DND-41 (cell line): Measurements from ENCODE around the gene COL20A1.

Experiments
- ATAC-seq: fragments of 200-7000 bp; cut with Tn5 transposase; 3 replicates; pipeline ENCODE4 v1.9.1; 2021; ENCODE audit warnings: low read depth; ENCODE audit not compliant: insufficient read depth
- DNase-seq: peaks from one replicate; pipeline ENCODE4 v3.0.0-alpha.2; 2020
- H2AFZ ChIP-seq: 2 replicates; pipeline ENCODE4 v1.6.0; 2012; ENCODE audit warnings: low read depth, low read length
- H3K27ac ChIP-seq: 2 replicates; pipeline ENCODE4 v1.5.1; 2012; ENCODE audit warnings: low read length, inconsistent platforms
- H3K27me3 ChIP-seq: fragments of 200-600 bp; sonication (generic); 2 replicates; pipeline ENCODE4 v1.6.0; 2012; ENCODE audit warnings: low read length, mild to moderate bottlenecking, inconsistent platforms; ENCODE audit not compliant: insufficient read depth, poor library complexity
- H3K36me3 ChIP-seq: 2 replicates; pipeline ENCODE4 v1.5.1; 2012; ENCODE audit warnings: low read length, inconsistent platforms; ENCODE audit not compliant: insufficient read depth
- H3K4me1 ChIP-seq: 2 replicates; pipeline ENCODE4 v1.5.1; 2012; ENCODE audit warnings: mild to moderate bottlenecking, low read length; ENCODE audit not compliant: insufficient read depth
- H3K4me2 ChIP-seq: 2 replicates; pipeline ENCODE4 v1.6.0; 2012; ENCODE audit warnings: mild to moderate bottlenecking, moderate library complexity, low read length, inconsistent platforms; ENCODE audit not compliant: insufficient read depth
- H3K4me3 ChIP-seq, 2 experiments: fragments of 200-600 bp in 1 of 2; shearing (Covaris generic) in 1 of 2; 2 replicates each; pipeline ENCODE4 v1.5.1; 2012 to 2016; ENCODE audit warnings: inconsistent platforms in 2 of 2, low read length in 2 of 2, mild to moderate bottlenecking in 2 of 2, low read depth in 1 of 2, moderate library complexity in 1 of 2
- H3K79me2 ChIP-seq: 2 replicates; pipeline ENCODE4 v1.6.0; 2012; ENCODE audit warnings: low read length, inconsistent platforms; ENCODE audit not compliant: insufficient read depth
- H3K9ac ChIP-seq: 2 replicates; pipeline ENCODE4 v1.6.0; 2012; ENCODE audit warnings: low read depth, mild to moderate bottlenecking, inconsistent platforms, low read length, moderate library complexity
- H3K9me3 ChIP-seq: 2 replicates; pipeline ENCODE4 v1.5.1; 2012; ENCODE audit warnings: low read length, moderate library complexity, mild to moderate bottlenecking, inconsistent platforms; ENCODE audit not compliant: insufficient read depth, severe bottlenecking
- H4K20me1 ChIP-seq: 2 replicates; pipeline ENCODE4 v1.6.0; 2012; ENCODE audit warnings: low read length; ENCODE audit not compliant: insufficient read depth
- EZH2 ChIP-seq: IDR thresholded peaks from 3 replicates; pipeline ENCODE4 v1.6.1; 2012; ENCODE audit warnings: borderline replicate concordance, low read depth, mild to moderate bottlenecking, moderate library complexity, low read length, inconsistent platforms; ENCODE audit not compliant: severe bottlenecking
- TF ChIP-seq, protein P1 (sequence below): IDR thresholded peaks from 2 replicates; pipeline ENCODE4 v1.5.1; 2012; ENCODE audit warnings: borderline replicate concordance, low read length, moderate library complexity, mild to moderate bottlenecking; ENCODE audit not compliant: poor library complexity, severe bottlenecking; ENCODE audit errors: extremely low read depth

The COL20A1 gene

DNA sequence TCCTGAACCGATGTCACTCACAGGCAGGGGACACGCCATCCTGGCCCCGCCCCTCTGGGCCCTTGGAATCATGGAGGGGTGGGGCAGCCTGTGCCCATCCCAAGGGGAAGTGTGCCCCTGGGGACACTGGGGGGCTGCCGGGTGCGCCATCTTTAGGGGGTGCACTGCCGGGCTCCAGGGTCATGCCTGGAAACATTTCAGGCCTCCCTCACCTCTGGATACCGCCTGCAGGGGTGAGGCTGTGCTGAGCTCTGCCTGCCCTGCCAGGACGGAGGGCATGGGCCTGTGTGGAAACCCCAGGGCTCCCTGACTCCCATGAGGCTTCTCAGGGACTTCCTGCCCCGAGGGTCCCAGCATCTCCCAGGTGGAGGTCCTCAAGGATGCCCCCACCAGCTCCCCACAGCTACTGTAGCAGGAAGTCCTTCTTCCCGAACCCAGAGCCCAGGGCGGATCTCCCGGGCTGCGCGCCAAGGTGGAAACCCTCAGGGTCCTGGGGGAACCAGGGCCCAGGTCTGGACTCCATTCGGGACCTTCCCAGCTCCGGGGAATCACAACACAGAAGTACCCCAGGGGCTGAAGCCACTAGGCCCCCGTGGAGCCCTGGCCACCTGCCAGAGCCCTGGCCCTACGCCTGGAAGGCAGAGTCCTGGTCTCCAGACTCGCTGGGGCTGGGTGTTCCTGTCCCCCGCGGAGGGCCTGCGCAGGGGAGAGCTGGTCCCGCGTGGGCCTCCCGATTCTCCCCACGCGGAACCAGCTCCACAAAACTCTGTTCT is 52.5 kb downstream of the COL20A1 start:
- Histone ChIP-seq H3K27me3 (no peaks in the 10 kb centered on the region), H3K79me2 (no peaks in the 10 kb centered on the region), H3K9me3 (no peaks in the 10 kb centered on the region), H3K36me3 (no peaks in the 10 kb centered on the region), H3K9ac (no peak overlapping the region), H3K4me1 (no peaks in the 10 kb centered on the region), H3K4me2 (no peak overlapping the region), H4K20me1 (peaks cover 8% of the 10 kb centered on the region; the same call in 1 of the 2 replicates), H3K27ac (no peak overlapping the region), H2AFZ (no peak overlapping the region), H3K4me3 (no peak overlapping the region)
- ATAC-seq (no peak), DNase-seq (no peak)
- no peak for TF ChIP-seq EZH2
- TF ChIP-seq, protein P1, sequence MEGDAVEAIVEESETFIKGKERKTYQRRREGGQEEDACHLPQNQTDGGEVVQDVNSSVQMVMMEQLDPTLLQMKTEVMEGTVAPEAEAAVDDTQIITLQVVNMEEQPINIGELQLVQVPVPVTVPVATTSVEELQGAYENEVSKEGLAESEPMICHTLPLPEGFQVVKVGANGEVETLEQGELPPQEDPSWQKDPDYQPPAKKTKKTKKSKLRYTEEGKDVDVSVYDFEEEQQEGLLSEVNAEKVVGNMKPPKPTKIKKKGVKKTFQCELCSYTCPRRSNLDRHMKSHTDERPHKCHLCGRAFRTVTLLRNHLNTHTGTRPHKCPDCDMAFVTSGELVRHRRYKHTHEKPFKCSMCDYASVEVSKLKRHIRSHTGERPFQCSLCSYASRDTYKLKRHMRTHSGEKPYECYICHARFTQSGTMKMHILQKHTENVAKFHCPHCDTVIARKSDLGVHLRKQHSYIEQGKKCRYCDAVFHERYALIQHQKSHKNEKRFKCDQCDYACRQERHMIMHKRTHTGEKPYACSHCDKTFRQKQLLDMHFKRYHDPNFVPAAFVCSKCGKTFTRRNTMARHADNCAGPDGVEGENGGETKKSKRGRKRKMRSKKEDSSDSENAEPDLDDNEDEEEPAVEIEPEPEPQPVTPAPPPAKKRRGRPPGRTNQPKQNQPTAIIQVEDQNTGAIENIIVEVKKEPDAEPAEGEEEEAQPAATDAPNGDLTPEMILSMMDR = no peak

DNA sequence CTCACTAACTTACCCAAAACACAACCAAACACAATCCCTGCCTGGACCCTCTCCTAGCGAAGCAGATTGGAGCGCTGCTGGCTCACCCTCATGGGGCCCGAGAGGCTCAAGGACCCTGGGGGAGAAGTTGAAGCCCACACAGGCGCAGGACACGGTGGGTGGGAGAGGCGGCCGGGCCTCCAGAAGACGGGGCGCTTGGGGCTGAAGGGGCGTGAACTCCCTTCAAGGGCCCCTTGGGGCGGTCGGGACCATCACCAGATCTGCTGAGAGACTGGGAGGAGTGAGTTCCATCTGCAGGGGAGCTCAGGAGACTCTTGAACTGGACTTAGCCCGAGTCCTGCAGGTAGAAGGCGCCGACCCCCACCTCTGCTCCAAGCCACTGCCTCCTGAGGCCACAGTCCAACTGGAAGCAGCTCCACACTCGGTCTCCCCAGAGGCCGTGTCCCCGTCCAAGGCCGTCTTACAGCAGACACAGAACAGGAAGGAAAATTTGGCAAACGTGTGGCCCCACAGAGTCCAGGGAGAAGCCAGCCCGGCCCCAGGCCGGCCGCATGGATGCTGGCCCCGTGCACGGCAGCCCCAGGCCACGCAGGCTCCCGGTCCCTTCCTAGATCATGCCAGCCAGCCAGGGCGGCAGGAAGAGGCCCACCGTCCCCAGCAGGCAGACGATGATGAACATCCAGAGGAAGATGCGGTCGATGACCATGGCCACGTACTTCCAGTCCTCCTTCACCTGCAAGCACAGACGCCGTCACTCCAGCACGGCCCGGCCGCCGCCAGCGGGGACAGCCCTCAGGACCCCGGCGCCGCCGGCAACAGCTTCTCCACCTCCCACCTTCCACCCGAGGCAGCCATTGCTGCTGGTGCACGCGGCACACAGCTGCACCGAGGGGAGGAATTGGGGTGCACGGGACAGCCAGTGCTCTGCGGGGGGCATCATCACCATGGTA is 53.4 kb downstream of the COL20A1 start:
- Histone ChIP-seq H3K4me1 (no peaks in the 10 kb centered on the region), H4K20me1 (peaks cover 8% of the 10 kb centered on the region; the same call in 1 of the 2 replicates), H3K9ac (no peak overlapping the region), H3K36me3 (no peaks in the 10 kb centered on the region), H3K9me3 (peaks cover 3% of the 10 kb centered on the region), H2AFZ (no peak overlapping the region), H3K27ac (no peak overlapping the region), H3K4me2 (no peak overlapping the region), H3K4me3 (no peak overlapping the region), H3K27me3 (no peaks in the 10 kb centered on the region), H3K79me2 (no peaks in the 10 kb centered on the region)
- DNase-seq (no peak), ATAC-seq (no peak)
- TF ChIP-seq EZH2 = no peak
- TF ChIP-seq, protein P1 = no peak

DNA sequence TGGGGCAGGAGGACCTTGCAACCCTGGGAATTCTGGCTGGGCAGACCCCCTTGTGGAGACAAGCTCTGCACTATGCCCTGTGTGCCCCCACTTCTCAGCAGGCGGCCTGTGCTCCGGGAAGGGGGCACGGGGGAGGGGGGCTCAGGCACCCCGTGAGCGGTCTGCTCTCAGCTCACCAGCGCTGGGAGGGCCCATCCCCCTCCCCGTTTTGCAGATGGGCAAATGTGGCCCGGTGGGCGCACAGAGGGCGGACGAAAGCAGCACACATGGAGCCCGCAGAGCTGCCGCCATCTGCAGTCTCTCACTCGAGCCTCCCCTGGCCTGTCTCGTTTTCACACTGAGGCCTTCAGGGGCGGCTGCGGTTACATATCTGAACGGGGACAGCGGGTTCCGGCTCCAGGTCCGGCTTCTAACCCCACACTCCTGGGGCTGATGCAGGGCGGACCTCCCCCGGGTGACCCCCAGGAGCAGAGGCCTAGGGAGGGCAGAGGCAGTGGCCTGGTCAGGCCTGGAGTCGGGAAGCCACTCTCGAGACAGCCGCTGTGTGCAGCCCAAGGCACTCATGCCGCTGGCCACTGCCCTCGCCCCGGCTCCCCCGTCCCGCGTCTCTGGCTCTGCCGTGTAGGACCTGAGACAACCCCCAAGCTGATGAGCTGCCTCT is 54.2 kb downstream of the COL20A1 start:
- Histone ChIP-seq H3K4me3 (no peak overlapping the region), H3K27ac (no peak overlapping the region), H3K9me3 (peaks cover 3% of the 10 kb centered on the region), H3K4me1 (no peaks in the 10 kb centered on the region), H2AFZ (no peak overlapping the region), H3K4me2 (no peak overlapping the region), H3K36me3 (no peaks in the 10 kb centered on the region), H3K79me2 (no peaks in the 10 kb centered on the region), H3K27me3 (no peaks in the 10 kb centered on the region), H4K20me1 (peaks cover 8% of the 10 kb centered on the region; the same call in 1 of the 2 replicates), H3K9ac (no peak overlapping the region)
- no peak for TF ChIP-seq EZH2
- TF ChIP-seq, protein P1 = no peak
- ATAC-seq = no peak
- DNase-seq = no peak
